Anterior cingulate cortex (tissue), 58 donors: ENCODE measurements around the gene CBL.
A peak's percentile ranks its signal among the peaks of the same experiment; 100 is the strongest.
"Not testable (repeated sequence)": the region's sequence is repeated elsewhere in the genome, so short reads cannot be mapped to it uniquely, and the experiment has no call there.

ENCODE experiments used
- DNase-seq, 58 donors: peaks; one replicate each; lab custom pipeline; 2025; lab: John Stamatoyannopoulos, UW

CBL gene

GRCh38 chr11:119206511-119207414 is 624 bp downstream of the CBL start:
- DNase-seq = peak in 27 of 58 donors; percentile 19 to 71 (median 52)

- no peak for DNase-seq
Measured at GRCh38 chr11:119207415-119207960, 1.3 kb downstream of the CBL start.

- DNase-seq = no peak
Measured at GRCh38 chr11:119209186-119209585, 3.0 kb downstream of the CBL start.

GRCh38 chr11:119210050-119210449 is 3.9 kb downstream of the CBL start:
- DNase-seq = no peak

GRCh38 chr11:119218141-119218878 is 12.2 kb downstream of the CBL start:
- DNase-seq = no peak

- peak in 8 of 58 donors; percentile 4 to 53 (median 13) for DNase-seq
Measured at GRCh38 chr11:119222308-119222707, 16.2 kb downstream of the CBL start.

- DNase-seq = no peak
Measured at GRCh38 chr11:119222891-119223290, 16.8 kb downstream of the CBL start.

GRCh38 chr11:119223856-119224255 is 17.7 kb downstream of the CBL start:
- DNase-seq = no peak

- DNase-seq = not testable (repeated sequence)
Measured at GRCh38 chr11:119228535-119229287, 22.6 kb downstream of the CBL start.

GRCh38 chr11:119229288-119229672 is 23.1 kb downstream of the CBL start:
- DNase-seq = no peak

GRCh38 chr11:119229741-119230140 is 23.6 kb downstream of the CBL start:
- no peak for DNase-seq

- DNase-seq = no peak
Measured at GRCh38 chr11:119236490-119236889, 30.4 kb downstream of the CBL start.

- DNase-seq = no peak
Measured at GRCh38 chr11:119236891-119237290, 30.8 kb downstream of the CBL start.

- DNase-seq = no peak
Measured at GRCh38 chr11:119237515-119237914, 31.4 kb downstream of the CBL start.

- no peak for DNase-seq
Measured at GRCh38 chr11:119248750-119249670, 42.9 kb downstream of the CBL start.

GRCh38 chr11:119249671-119250010 is 43.5 kb downstream of the CBL start:
- no peak for DNase-seq

- DNase-seq = no peak
Measured at GRCh38 chr11:119251114-119251513, 45.0 kb downstream of the CBL start.

- DNase-seq = no peak
Measured at GRCh38 chr11:119254239-119254638, 48.1 kb downstream of the CBL start.

GRCh38 chr11:119258180-119258579 is 52.0 kb downstream of the CBL start:
- DNase-seq = no peak

GRCh38 chr11:119258983-119259382 is 52.8 kb downstream of the CBL start:
- no peak for DNase-seq
